PC-9 (cell line): ENCODE data around the gene AGBL3. TPM values are rescaled to one million over a fixed set of nuclear protein-coding genes. Genes with fewer than 3 reads are reported as not detected.

Source experiments
- BruUV-seq: library from RNA; stranded (reverse); fragments of 400-500 nt; replicated peaks from 2 replicates; lab custom pipeline; 2021; lab: Mats Ljungman, UMichigan
- CTCF ChIA-PET: fragments of 300-600 bp; sonication (Branson Sonifier 250); formaldehyde crosslinking; loops from one replicate; lab custom pipeline; 2022; ENCODE audit warnings: antibody characterized with exemption; lab: Charles Lee
- POLR2A ChIA-PET: fragments of 300-600 bp; sonication (Branson Sonifier 250); formaldehyde crosslinking; loops from one replicate; lab custom pipeline; 2022; ENCODE audit warnings: antibody characterized with exemption; ENCODE audit not compliant: unreplicated experiment; lab: Charles Lee
- DNase-seq, 2 experiments: peaks; one replicate each; pipeline versions ENCODE4 v3.0.0 to v3.0.0-alpha.2; 2015 to 2022; ENCODE audit warnings: mixed read lengths in 1 of 2
- H2AFZ ChIP-seq: fragments of 200-600 bp; sonication (generic); 2 replicates; pipeline ENCODE4 v1.8.1; 2017; ENCODE audit warnings: antibody characterized with exemption
- H3F3A ChIP-seq: fragments of 200-600 bp; sonication (generic); 2 replicates; pipeline ENCODE4 v1.8.1; 2017; ENCODE audit warnings: antibody characterized with exemption, mild to moderate bottlenecking, low read depth; ENCODE audit not compliant: insufficient read depth
- H3K27ac ChIP-seq: fragments of 200-600 bp; sonication (generic); 2 replicates; pipeline ENCODE4 v1.6.1; 2016; ENCODE audit warnings: mixed run types
- H3K27me3 ChIP-seq: fragments of 200-600 bp; sonication (generic); 2 replicates; pipeline ENCODE4 v1.6.1; 2016; ENCODE audit warnings: low read depth, mixed run types; ENCODE audit not compliant: insufficient read depth
- H3K36me3 ChIP-seq: fragments of 200-600 bp; sonication (generic); 2 replicates; pipeline ENCODE4 v1.6.1; 2016; ENCODE audit warnings: low read depth, mixed run types
- H3K4me1 ChIP-seq: fragments of 200-600 bp; sonication (generic); replicated peaks from 2 replicates; pipeline ENCODE4 v1.6.1; 2016; ENCODE audit warnings: mixed run types; ENCODE audit not compliant: insufficient read depth
- H3K4me2 ChIP-seq: fragments of 200-600 bp; sonication (generic); 2 replicates; pipeline ENCODE4 v1.6.1; 2017; ENCODE audit warnings: mixed run types
- H3K4me3 ChIP-seq: fragments of 200-600 bp; sonication (generic); 2 replicates; pipeline ENCODE4 v1.6.1; 2016; ENCODE audit warnings: mixed run types
- H3K79me2 ChIP-seq: fragments of 200-600 bp; sonication (generic); 2 replicates; pipeline ENCODE4 v1.6.1; 2017; ENCODE audit warnings: low read depth, mixed run types
- H3K9me2 ChIP-seq: fragments of 200-600 bp; sonication (generic); 2 replicates; pipeline ENCODE4 v1.8.1; 2017; ENCODE audit warnings: mild to moderate bottlenecking; ENCODE audit not compliant: insufficient read depth
- H3K9me3 ChIP-seq: fragments of 200-600 bp; sonication (generic); 2 replicates; pipeline ENCODE4 v1.8.1; 2016; ENCODE audit warnings: low read depth; ENCODE audit not compliant: insufficient read depth
- H4K20me1 ChIP-seq: fragments of 200-600 bp; sonication (generic); 2 replicates; pipeline ENCODE4 v1.8.1; 2017; ENCODE audit not compliant: insufficient read depth
- CTCF ChIP-seq: fragments of 200-600 bp; sonication (generic); conservative IDR thresholded peaks from 2 replicates; pipeline ENCODE4 v1.6.1; 2017; ENCODE audit warnings: mixed run types, antibody characterized with exemption, mild to moderate bottlenecking, moderate library complexity
- EZH2 ChIP-seq: fragments of 200-600 bp; sonication (generic); IDR thresholded peaks from 2 replicates; pipeline ENCODE4 v1.8.0; 2017; ENCODE audit warnings: antibody characterized with exemption, low read depth
- intact Hi-C: fragments of 100-400 bp; cut with micrococcal nuclease; formaldehyde crosslinking; loops from one replicate; pipeline ENCODE4 v1.10.0; 2022; ENCODE audit not compliant: unreplicated experiment
- total RNA-seq: library from RNA; stranded (reverse); gene quantifications from 2 replicates; pipeline ENCODE4 v1.2.3, GENCODE V29; 2021

AGBL3 gene
- total RNA-seq, 1 experiment from 2014 or later, result 3.2 TPM

GRCh38 chr7:135076882-135077281, 90.6 kb downstream of the AGBL3 start:
- Histone ChIP-seq H3K36me3 (no peaks in the 10 kb centered on the region), H3K4me1 (no peaks in the 10 kb centered on the region), H3K79me2 (no peaks in the 10 kb centered on the region), H3K4me2 (no peak overlapping the region), H3K9me3 (no peaks in the 10 kb centered on the region), H3K9me2 (no peaks in the 10 kb centered on the region; the same call in 1 of the 2 replicates), H3K4me3 (no peak overlapping the region), H3K27me3 (peaks cover 6% of the 10 kb centered on the region; the same call in 1 of the 2 replicates), H4K20me1 (no peaks in the 10 kb centered on the region), H3K27ac (no peak overlapping the region), H2AFZ (0 out of 2 replicates have a peak overlapping the region, but pooled peaks have one; percentile 44), H3F3A (no peaks in the 10 kb centered on the region)
- CTCF ChIA-PET, result no interaction called here
- TF ChIP-seq CTCF, result no peak
- no peak for TF ChIP-seq EZH2
- DNase-seq, result no peak
- no TSS peak for BruUV-seq
- intact Hi-C loops, result no loop called here
- POLR2A ChIA-PET, result interaction anchor here (0.6 to 0.7 kb wide), 2 partner anchors 19 to 1149 kb away, joined by 3 to 5 read pairs; no protein-coding TSS in a partner anchor

GRCh38 chr7:135077642-135078041, 91.3 kb downstream of the AGBL3 start:
- TF ChIP-seq CTCF (no peak), EZH2 (no peak)
- Histone ChIP-seq H3K9me3 (no peaks in the 10 kb centered on the region), H3K9me2 (no peaks in the 10 kb centered on the region; the same call in 1 of the 2 replicates), H3K4me2 (no peak overlapping the region), H3K27me3 (peaks cover 6% of the 10 kb centered on the region; the same call in 1 of the 2 replicates), H4K20me1 (no peaks in the 10 kb centered on the region), H3K79me2 (no peaks in the 10 kb centered on the region), H3F3A (no peaks in the 10 kb centered on the region), H3K4me1 (no peaks in the 10 kb centered on the region), H3K4me3 (no peak overlapping the region), H2AFZ (no peak overlapping the region), H3K36me3 (no peaks in the 10 kb centered on the region), H3K27ac (no peak overlapping the region)
- CTCF ChIA-PET, result no interaction called here
- intact Hi-C loops, result no loop called here
- BruUV-seq, result no TSS peak
- no peak for DNase-seq
- POLR2A ChIA-PET, result interaction anchor here (0.7 kb wide), 1 partner anchor 1150 kb away, joined by 3 read pairs; no protein-coding TSS in a partner anchor

GRCh38 chr7:135078051-135078450, 91.7 kb downstream of the AGBL3 start:
- Histone ChIP-seq H3K79me2 (no peaks in the 10 kb centered on the region), H3K4me2 (no peak overlapping the region), H3K4me1 (no peaks in the 10 kb centered on the region), H3K9me2 (no peaks in the 10 kb centered on the region; the same call in 1 of the 2 replicates), H3K4me3 (no peak overlapping the region), H3K9me3 (no peaks in the 10 kb centered on the region), H4K20me1 (no peaks in the 10 kb centered on the region), H3K27ac (no peak overlapping the region), H2AFZ (no peak overlapping the region), H3K36me3 (no peaks in the 10 kb centered on the region), H3K27me3 (peaks cover 6% of the 10 kb centered on the region; the same call in 1 of the 2 replicates), H3F3A (no peaks in the 10 kb centered on the region)
- ChIA-PET POLR2A (no interaction called here), CTCF (no interaction called here)
- BruUV-seq, result no TSS peak
- DNase-seq, result no peak
- TF ChIP-seq CTCF (no peak), EZH2 (no peak)
- intact Hi-C loops, result no loop called here
